Stimulated activated memory B cell treated with anti-CD40 and anti-IgM and Interleukin-4, amounts not matched to agents 10 μg/mL and 1 μg/mL and 100 μg/mL, for 72 hours (primary cell): ENCODE data around the gene AHNAK2.
"Not testable (repeated sequence)": the region's sequence is repeated elsewhere in the genome, so short reads cannot be mapped to it uniquely, and the experiment has no call there.

Experiments
- ATAC-seq: fragments of 150-1000 bp; cut with Tn5 transposase; 2 replicates; pipeline ENCODE4 v1.10.0; 2021
- H3K27ac Mint-ChIP-seq: one replicate; pipeline ENCODE4 v1.8.0; 2022; ENCODE audit warnings: mild to moderate bottlenecking, mixed read lengths
- H3K27me3 Mint-ChIP-seq: one replicate; pipeline ENCODE4 v1.8.0; 2022; ENCODE audit warnings: mixed read lengths
- H3K36me3 Mint-ChIP-seq: one replicate; pipeline ENCODE4 v1.8.0; 2022; ENCODE audit warnings: mixed read lengths
- H3K4me1 Mint-ChIP-seq: one replicate; pipeline ENCODE4 v1.8.0; 2022; ENCODE audit warnings: mixed read lengths
- H3K4me3 Mint-ChIP-seq: one replicate; pipeline ENCODE4 v1.8.0; 2022; ENCODE audit warnings: mild to moderate bottlenecking, moderate library complexity, mixed read lengths
- H3K9me3 Mint-ChIP-seq: one replicate; pipeline ENCODE4 v1.8.0; 2022; ENCODE audit warnings: mixed read lengths

The AHNAK2 gene

DNA sequence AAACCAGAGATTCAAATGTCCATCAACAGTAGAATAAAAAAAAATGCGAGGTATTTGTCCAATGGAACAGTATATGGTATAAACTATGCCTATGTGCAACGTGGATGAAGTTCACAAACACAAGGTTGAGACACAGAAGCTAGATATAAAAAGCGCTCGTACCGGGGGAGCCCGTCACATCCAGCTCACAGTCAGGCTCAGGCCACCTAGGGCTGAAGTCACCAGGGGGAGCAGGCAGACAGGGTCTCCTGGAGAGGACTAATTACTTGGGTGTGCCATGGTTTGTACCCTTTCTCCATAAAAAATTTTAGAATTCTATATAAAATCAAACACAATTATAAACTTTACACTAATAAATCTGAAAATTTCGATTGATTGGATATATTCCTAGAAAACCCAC, 13.6 kb downstream of the AHNAK2 start:
- no peaks in the 10 kb centered on the region for H3K36me3 Mint-ChIP-seq
- no peak for ATAC-seq
- no peak overlapping the region for H3K27ac Mint-ChIP-seq
- H3K4me3 Mint-ChIP-seq = no peak overlapping the region
- peaks cover 20% of the 10 kb centered on the region for H3K4me1 Mint-ChIP-seq
- H3K9me3 Mint-ChIP-seq = no peaks in the 10 kb centered on the region
- peaks cover 44% of the 10 kb centered on the region for H3K27me3 Mint-ChIP-seq

DNA sequence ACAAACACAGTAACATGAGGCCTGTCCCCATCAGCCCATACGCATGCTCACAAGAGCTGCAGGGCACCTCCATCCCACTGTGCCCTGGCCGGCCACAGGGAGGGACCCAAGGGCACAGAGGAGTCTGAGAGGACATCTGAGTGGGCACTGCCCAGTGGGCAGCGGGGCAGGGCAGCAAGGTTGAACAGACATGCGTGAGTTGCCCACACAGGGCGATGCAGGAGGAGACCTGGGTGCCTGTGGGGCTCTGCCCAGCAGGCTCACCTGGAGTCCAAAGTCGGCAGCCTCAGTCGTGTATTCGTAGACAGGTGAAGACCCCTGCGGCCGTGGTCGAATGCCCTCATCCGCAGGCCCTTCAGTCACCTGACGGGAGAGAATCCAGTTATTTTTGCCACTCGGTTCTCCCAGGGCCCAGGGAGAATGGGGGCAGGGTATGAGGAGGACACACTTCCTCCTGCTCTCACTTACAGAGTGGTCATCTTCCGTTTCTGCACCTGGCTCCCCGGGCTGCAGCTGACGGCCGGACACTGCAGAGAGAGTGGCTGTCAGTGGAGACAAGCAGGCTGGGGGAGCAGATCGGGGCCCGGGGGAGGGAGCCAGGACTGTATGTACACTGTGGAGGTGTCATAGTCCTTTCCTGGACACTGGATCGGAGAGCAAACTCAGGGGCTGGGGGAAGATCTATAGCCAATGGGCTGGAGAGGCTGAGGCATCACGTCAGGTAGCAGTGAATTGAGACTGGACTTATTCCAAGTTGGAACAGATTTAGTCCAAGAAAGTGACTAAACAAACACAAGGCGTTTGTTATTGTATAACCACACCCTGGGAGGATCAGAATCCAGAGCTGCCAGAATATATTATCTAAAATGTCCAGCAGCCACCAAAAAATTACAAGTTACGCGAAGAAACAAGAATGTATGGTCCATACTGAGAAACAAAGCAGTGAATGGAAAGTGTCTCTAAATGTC, 20.7 kb downstream of the AHNAK2 start:
- Mint-ChIP-seq H3K4me3 (no peak overlapping the region), H3K27me3 (peaks cover 17% of the 10 kb centered on the region), H3K9me3 (no peaks in the 10 kb centered on the region), H3K36me3 (no peaks in the 10 kb centered on the region), H3K27ac (no peak overlapping the region), H3K4me1 (no peaks in the 10 kb centered on the region)
- no peak for ATAC-seq

DNA sequence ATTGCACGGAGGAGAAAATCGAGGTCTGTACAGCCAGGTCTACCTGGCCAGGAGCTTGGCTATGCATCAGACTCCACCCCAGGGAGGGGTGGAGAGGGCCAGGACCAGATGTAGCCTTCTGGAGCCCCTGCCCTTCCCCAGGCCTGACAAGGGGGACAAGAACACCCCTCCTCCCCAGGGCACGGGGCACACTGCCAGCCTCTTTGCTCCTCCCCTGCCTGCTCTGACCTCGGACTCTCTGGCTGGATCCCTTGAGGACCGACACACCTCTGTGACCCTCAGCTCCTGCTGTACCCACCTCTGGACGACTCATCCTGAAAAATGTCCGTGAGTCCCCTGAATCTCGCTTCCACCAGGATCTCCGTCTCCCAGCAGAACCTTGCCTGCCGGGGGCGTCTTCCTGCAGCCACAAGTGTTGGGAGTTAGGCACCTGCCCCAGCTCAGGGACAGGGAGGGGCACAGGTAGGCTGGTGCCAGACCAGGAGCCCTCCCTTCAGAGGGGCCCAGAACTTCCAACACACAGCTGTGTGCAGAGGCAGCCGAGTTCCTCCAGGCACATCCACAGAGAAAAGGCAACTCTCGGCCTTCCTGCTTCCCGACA, 21.8 kb downstream of the AHNAK2 start:
- Mint-ChIP-seq H3K27ac (no peak overlapping the region), H3K27me3 (peaks cover 17% of the 10 kb centered on the region), H3K4me1 (no peaks in the 10 kb centered on the region), H3K9me3 (no peaks in the 10 kb centered on the region), H3K4me3 (no peak overlapping the region), H3K36me3 (no peaks in the 10 kb centered on the region)
- no peak for ATAC-seq

DNA sequence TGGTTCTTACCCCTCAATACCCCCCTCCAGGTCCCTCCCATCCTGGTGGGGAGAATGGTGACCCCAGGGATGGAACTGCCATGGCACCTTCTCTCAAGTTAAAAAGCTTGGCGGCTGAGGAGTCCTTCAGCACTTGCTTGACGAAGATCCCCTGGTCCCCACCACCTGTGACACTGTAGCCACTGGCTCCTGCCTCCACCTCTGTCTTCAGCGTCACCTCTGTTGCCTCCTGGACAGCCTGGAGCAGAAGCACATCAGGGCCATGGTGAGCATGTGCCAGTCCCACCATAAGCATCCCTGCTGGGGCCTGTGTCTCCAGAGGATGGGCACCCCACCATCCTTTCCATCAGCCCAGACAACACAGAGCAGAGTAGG, 22.8 kb downstream of the AHNAK2 start:
- H3K36me3 Mint-ChIP-seq = no peaks in the 10 kb centered on the region
- peaks cover 17% of the 10 kb centered on the region for H3K27me3 Mint-ChIP-seq
- ATAC-seq = no peak
- no peaks in the 10 kb centered on the region for H3K9me3 Mint-ChIP-seq
- no peak overlapping the region for H3K27ac Mint-ChIP-seq
- H3K4me3 Mint-ChIP-seq = no peak overlapping the region
- no peaks in the 10 kb centered on the region for H3K4me1 Mint-ChIP-seq

DNA sequence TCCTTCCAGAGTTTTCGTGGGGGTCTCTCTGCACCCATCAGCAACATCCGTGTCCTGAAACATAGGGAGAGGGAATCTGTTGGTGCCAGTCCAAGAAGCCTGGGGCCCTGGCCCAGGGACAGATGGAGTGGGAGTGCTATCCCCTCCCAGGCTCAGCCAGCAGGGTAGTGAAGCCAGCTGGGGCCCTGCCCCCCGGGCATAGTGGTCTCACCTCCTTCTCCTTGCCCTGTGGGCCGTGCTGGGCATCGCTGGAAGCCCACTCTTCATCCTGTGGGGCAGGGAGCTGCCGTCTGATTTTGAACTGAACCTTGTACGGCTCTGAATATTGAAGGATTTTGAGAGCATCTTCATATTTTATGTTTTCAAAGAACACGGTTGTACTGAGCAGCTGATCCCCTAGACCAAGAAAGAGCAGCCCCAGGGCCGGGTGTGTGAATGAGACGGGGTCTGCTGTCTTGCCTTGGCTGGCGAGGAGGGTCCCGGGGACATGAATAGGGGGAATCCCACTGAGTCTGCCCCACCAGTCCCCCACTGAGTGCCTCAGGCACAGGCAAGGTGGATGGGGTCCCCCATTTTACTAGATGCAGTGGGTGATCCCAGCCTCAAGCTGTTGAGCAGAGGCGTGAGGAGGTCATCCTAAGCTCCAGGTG, 23.3 kb downstream of the AHNAK2 start:
- Mint-ChIP-seq H3K27me3 (peaks cover 17% of the 10 kb centered on the region), H3K27ac (no peak overlapping the region), H3K4me1 (no peaks in the 10 kb centered on the region), H3K36me3 (no peaks in the 10 kb centered on the region), H3K9me3 (no peaks in the 10 kb centered on the region), H3K4me3 (no peak overlapping the region)
- no peak for ATAC-seq

DNA sequence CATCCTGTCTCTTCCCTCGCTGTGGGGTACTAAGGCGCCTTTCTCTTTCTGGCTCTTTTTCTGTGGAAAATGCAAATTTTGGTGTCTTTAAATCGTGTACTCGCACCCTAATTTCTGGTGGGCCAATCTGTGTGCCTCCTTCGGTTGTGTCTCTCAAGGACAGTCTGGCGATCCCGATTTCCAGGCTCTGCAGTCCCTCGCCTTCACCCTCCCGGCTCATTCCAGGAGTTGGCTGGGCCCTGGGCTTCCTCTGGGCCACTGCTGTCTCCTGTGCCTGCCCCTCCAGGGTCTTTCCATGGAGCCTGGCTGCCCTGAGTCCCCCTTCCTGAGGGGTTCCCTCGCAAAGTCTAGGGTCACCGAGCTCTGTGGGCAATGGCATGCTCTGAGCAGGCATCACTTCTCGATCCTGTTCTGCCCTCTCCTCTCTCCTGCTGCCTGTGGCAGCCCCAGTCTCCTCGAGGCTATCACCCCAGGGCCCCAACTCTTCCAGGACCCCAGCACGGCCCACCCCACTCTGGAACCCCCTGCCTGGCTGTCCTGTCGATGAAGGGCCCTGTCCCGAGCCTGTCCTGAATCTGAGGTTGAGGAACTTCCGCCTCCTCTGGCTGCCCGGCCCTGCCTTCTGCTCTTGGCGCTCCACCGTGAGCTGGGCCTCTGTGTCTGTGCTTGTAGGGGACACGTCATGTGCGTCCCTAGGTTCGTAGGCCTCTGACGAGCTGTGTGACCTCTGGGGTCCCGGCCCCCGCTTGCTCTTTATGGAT, 24.1 kb downstream of the AHNAK2 start:
- H3K27me3 Mint-ChIP-seq = peaks cover 17% of the 10 kb centered on the region
- H3K9me3 Mint-ChIP-seq = no peaks in the 10 kb centered on the region
- H3K27ac Mint-ChIP-seq = no peak overlapping the region
- H3K4me1 Mint-ChIP-seq = no peaks in the 10 kb centered on the region
- ATAC-seq = no peak
- no peak overlapping the region for H3K4me3 Mint-ChIP-seq
- no peaks in the 10 kb centered on the region for H3K36me3 Mint-ChIP-seq

DNA sequence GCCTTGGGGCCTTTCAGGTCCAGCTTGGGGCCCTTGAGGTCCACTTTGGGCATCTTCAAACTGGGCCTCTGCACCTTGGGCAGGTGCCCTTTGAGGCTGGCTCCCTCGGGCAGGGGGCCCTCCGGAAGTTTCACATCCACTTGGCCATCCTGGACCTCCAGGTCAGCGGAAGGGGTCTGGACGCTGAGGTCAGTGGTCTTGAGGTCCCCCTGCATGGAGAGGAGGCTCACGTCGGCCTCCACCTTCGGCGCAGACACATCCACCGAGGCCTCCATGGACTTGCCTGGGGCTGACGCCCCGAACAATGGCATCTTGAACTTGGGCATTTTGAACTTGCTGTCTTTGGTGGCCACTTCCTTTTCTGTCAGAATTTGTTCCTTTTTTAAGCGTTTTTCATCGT, 25.1 kb downstream of the AHNAK2 start:
- Mint-ChIP-seq H3K4me3 (no peak overlapping the region), H3K36me3 (no peaks in the 10 kb centered on the region), H3K27ac (no peak overlapping the region), H3K27me3 (peaks cover 17% of the 10 kb centered on the region), H3K9me3 (no peaks in the 10 kb centered on the region), H3K4me1 (no peaks in the 10 kb centered on the region)
- no peak for ATAC-seq

DNA sequence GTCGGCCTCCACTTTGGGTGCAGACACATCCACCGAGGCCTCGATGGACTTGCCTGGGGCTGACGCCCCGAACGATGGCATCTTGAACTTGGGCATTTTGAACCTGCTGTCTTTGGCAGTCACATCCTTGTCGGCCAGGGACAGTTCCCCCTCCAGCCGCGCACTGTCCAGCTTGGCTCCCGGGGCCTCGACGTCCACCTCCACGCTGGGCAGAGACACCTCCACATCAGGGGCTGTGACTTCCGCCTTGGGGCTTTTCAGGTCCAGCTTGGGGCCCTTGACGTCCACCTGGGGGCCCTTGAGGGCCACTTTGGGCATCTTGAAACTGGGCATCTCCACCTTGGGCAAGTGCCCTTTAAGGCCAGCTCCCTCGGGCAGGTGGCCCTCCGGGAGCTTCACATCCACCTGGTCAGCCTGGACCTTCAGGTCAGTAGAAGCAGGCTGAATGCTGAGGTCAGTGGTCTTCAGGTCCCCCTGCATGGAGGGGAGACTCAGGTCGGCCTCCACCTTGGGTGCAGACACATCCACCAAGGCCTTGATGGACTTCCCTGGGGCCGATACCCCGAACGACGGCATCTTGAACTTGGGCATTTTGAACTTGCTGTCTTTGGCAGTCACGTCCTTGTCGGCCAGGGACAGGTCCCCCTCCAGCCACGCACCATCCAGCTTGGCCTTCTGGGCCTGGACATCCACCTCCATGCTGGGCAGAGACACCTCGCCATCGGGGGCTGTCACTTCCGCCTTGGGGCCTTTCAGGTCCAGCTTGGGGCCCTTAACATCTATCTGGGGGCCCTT, 26.1 kb downstream of the AHNAK2 start:
- not testable (repeated sequence) for H3K9me3 Mint-ChIP-seq, H3K36me3 Mint-ChIP-seq, H3K4me3 Mint-ChIP-seq, H3K27me3 Mint-ChIP-seq, H3K4me1 Mint-ChIP-seq, ATAC-seq, H3K27ac Mint-ChIP-seq

DNA sequence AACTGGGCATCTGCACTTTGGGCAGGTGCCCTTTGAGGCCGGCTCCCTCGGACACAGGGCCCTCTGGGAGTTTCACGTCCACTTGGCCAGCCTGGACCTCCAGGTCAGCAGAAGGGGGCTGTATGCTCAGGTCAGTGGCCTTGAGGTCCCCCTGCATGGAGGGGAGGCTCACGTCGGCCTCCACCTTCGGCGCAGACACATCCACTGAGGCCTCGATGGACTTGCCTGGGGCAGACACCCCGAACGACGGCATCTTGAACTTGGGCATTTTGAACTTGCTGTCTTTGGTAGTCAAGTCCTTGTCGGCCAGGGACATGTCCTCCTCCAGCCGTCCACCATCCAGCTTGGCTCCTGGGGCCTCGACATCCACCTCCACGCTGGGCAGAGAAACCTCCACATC, 27.5 kb downstream of the AHNAK2 start:
- not testable (repeated sequence) for H3K4me3 Mint-ChIP-seq, ATAC-seq, H3K27me3 Mint-ChIP-seq, H3K9me3 Mint-ChIP-seq, H3K4me1 Mint-ChIP-seq, H3K27ac Mint-ChIP-seq, H3K36me3 Mint-ChIP-seq

DNA sequence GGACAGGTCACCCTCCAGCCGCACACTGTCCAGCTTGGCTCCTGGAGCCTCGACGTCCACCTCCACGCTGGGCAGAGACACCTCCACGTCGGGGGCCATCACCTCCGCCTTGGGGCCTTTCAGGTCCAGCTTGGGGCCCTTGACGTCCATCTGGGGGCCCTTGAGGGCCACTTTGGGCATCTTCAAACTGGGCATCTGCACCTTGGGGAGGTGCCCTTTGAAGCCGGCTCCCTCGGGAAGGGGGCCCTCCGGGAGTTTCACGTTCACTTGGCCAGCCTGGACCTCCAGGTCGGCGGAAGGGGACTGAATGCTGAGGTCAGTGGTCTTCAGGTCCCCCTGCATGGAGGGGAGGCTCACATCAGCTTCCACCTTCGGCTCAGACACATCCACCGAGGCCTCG, 28.2 kb downstream of the AHNAK2 start:
- Mint-ChIP-seq H3K36me3 (no peaks in the 10 kb centered on the region), H3K27me3 (no peaks in the 10 kb centered on the region), H3K4me1 (no peaks in the 10 kb centered on the region), H3K9me3 (no peaks in the 10 kb centered on the region), H3K27ac (no peak overlapping the region), H3K4me3 (no peak overlapping the region)
- no peak for ATAC-seq

DNA sequence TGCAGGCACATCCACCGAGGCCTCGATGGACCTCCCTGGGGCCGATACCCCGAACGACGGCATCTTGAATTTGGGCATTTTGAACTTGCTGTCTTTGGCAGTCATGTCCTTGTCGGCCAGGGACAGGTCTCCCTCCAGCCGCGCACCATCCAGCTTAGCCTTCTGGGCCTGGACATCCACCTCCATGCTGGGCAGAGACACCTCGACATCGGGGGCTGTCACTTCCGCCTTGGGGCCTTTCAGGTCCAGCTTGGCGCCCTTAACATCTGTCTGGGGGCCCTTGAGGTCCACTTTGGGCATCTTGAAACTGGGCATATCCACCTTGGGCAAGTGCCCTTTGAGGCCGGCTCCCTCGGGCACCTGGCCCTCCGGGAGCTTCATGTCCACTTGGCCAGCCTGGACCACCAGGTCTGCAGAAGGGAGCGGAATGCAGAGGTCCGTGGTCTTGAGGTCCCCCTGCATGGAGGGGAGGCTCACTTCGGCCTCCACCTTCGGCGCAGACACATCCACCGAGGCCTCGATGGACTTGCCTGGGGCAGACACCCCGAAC, 28.7 kb downstream of the AHNAK2 start:
- H3K27me3 Mint-ChIP-seq, ATAC-seq, H3K27ac Mint-ChIP-seq, H3K4me3 Mint-ChIP-seq, H3K4me1 Mint-ChIP-seq, H3K36me3 Mint-ChIP-seq, H3K9me3 Mint-ChIP-seq: not testable (repeated sequence)

DNA sequence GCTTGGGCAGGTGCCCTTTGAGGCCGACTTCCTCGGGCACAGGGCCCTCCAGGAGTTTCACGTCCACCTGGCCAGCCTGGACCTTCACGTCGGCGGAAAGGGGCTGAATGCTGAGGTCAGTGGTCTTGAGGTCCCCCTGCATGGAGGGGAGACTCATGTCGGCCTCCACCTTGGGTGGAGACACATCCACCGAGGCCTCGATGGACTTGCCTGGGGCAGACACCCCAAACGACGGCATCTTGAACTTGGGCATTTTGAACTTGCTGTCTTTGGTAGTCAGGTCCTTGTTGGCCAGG, 29.5 kb downstream of the AHNAK2 start:
- Mint-ChIP-seq H3K4me1 (no peaks in the 10 kb centered on the region), H3K36me3 (no peaks in the 10 kb centered on the region), H3K27me3 (no peaks in the 10 kb centered on the region), H3K27ac (no peak overlapping the region), H3K4me3 (no peak overlapping the region), H3K9me3 (no peaks in the 10 kb centered on the region)
- no peak for ATAC-seq

DNA sequence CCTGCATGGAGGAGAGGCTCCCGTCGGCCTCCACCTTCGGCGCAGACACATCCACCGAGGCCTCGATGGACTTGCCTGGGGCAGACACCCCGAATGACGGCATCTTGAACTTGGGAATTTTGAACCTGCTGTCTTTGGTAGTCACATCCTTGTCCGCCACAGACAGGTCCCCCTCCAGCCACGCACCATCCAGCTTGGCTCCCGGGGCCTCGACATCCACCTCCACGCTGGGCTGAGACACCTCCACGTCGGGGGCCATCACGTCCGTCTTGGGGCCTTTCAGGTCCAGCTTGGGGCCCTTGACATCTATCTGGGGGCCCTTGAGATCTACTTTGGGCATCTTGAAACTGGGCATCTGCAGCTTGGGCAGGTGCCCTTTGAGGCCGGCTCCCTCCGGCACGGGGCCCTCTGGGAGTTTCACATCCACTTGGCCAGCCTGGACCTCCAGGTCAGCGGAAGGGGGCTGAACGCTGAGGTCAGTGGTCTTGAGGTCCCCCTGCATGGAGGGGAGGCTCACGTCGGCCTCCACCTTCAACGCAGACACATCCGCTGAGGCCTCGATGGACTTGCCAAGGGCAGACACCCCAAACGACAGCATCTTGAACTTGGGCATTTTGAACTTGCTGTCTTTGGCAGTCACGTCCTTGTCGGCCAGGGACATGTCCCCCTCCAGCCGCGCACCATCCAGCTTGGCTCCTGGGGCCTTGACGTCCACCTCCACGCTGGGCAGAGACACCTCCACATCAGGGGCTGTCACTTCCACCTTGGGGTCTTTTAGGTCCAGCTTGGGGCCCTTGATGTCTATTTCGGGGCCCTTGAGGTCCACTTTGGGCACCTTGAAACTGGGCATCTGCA, 30.1 kb downstream of the AHNAK2 start:
- not testable (repeated sequence) for H3K4me1 Mint-ChIP-seq, H3K27me3 Mint-ChIP-seq, H3K27ac Mint-ChIP-seq, ATAC-seq, H3K9me3 Mint-ChIP-seq, H3K4me3 Mint-ChIP-seq, H3K36me3 Mint-ChIP-seq

DNA sequence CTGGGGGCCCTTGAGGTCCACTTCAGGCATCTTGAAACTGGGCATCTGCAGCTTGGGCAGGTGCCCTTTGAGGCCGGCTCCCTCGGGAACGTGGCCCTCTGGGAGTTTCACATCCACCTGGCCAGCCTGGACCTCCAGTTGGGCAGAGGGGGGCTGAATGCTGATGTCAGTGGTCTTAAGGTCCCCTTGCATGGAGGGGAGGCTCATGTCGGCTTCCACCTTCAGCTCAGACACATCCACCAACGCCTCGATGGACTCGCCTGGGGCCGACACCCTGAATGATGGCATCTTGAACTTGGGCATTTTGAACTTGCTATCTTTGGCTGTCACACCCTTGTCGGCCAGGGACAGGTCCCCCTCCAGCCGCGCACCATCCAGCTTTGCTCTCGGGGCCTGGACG, 31.0 kb downstream of the AHNAK2 start:
- H3K9me3 Mint-ChIP-seq, H3K36me3 Mint-ChIP-seq, H3K27ac Mint-ChIP-seq, H3K27me3 Mint-ChIP-seq, H3K4me3 Mint-ChIP-seq, ATAC-seq, H3K4me1 Mint-ChIP-seq: not testable (repeated sequence)
